Endothelial cell of umbilical vein (primary cell): ENCODE results near the gene VSTM2B. TPM values are rescaled to one million over a fixed set of nuclear protein-coding genes. Genes with fewer than 3 reads are reported as not detected.

Experiments used
- BruUV-seq: library from RNA; stranded (reverse); fragments of 400-500 nt; replicated peaks from 2 replicates; lab custom pipeline; 2021; lab: Mats Ljungman, UMichigan
- CTCF ChIA-PET: fragments of 300-600, 350-600 bp; sonication (Branson Sonifier 250); formaldehyde crosslinking; loops from one replicate; lab custom pipeline; 2021; ENCODE audit warnings: antibody characterized with exemption, inconsistent platforms; lab: Charles Lee
- POLR2A ChIA-PET: fragments of 300-600, 350-600 bp; sonication (Branson Sonifier 250); formaldehyde crosslinking; loops from one replicate; lab custom pipeline; 2021; ENCODE audit warnings: antibody characterized with exemption, inconsistent platforms; lab: Charles Lee
- DNase-seq: peaks from one replicate; pipeline ENCODE4 v3.0.0-alpha.2; 2011; ENCODE audit warnings: low read depth, low spot score
- FAIRE-seq: peaks from 2 replicates; lab custom pipeline; 2011; peaks lifted over from hg19 to GRCh38; lab: Jason Lieb, UNC
- H2AFZ ChIP-seq: 2 replicates; pipeline ENCODE4 v1.6.0; 2012; ENCODE audit warnings: low read depth, low read length, control low read depth, inconsistent platforms
- H3K27ac ChIP-seq: 2 replicates; pipeline ENCODE4 v1.5.1; 2011; ENCODE audit warnings: low read depth, mild to moderate bottlenecking, control low read depth, low read length, moderate library complexity; ENCODE audit not compliant: insufficient read depth
- H3K27me3 ChIP-seq, 2 experiments: 2 replicates each; pipeline versions ENCODE4 v1.6.0 to v1.6.1; 2011; ENCODE audit warnings: low read length in 2 of 2, mixed read lengths in 1 of 2; ENCODE audit not compliant: control insufficient read depth in 2 of 2, insufficient read depth in 2 of 2
- H3K36me3 ChIP-seq, 2 experiments: 2 replicates in 1 of 2; 3 replicates in 1 of 2; pipeline ENCODE4 v1.5.1; 2011; ENCODE audit warnings: low read length in 2 of 2, mild to moderate bottlenecking in 1 of 2, moderate library complexity in 1 of 2; ENCODE audit not compliant: control insufficient read depth in 2 of 2, insufficient read depth in 2 of 2; ENCODE audit errors: extremely low read depth in 1 of 2
- H3K4me1 ChIP-seq: 3 replicates; pipeline ENCODE4 v1.5.1; 2011; ENCODE audit warnings: mild to moderate bottlenecking, low read length; ENCODE audit not compliant: control insufficient read depth, insufficient read depth; ENCODE audit errors: extremely low read depth
- H3K4me2 ChIP-seq: 2 replicates; pipeline ENCODE4 v1.6.1; 2011; ENCODE audit warnings: low read length, control low read depth, mixed read lengths; ENCODE audit not compliant: insufficient read depth
- H3K4me3 ChIP-seq, 3 experiments: fragments of 200-600 bp in 1 of 3; sonication (generic), shearing (Covaris generic) in 1 of 3; replicated peaks in 1 of 3; 2 replicates each; pipeline ENCODE4 v1.5.1; 2011 to 2016; ENCODE audit warnings: control low read depth in 3 of 3, low read length in 3 of 3, mild to moderate bottlenecking in 2 of 3, inconsistent platforms in 1 of 3, low read depth in 1 of 3, moderate library complexity in 1 of 3; ENCODE audit not compliant: insufficient read depth in 1 of 3
- H3K79me2 ChIP-seq: 2 replicates; pipeline ENCODE4 v1.6.0; 2012; ENCODE audit warnings: low read length, inconsistent platforms; ENCODE audit not compliant: control insufficient read depth, insufficient read depth
- H3K9ac ChIP-seq: replicated peaks from 2 replicates; pipeline ENCODE3; 2011; ENCODE audit warnings: low read length, control low read depth; ENCODE audit not compliant: insufficient read depth; ENCODE audit errors: extremely low read depth
- H3K9me1 ChIP-seq: replicated peaks from 3 replicates; pipeline ENCODE4 v1.6.0; 2011; ENCODE audit warnings: mild to moderate bottlenecking, low read length; ENCODE audit not compliant: control insufficient read depth, insufficient read depth; ENCODE audit errors: extremely low read depth
- H3K9me3 ChIP-seq: replicated peaks from 2 replicates; pipeline ENCODE4 v1.5.1; 2012; ENCODE audit warnings: low read length, inconsistent platforms; ENCODE audit not compliant: control insufficient read depth, insufficient read depth
- H4K20me1 ChIP-seq: replicated peaks from 2 replicates; pipeline ENCODE3; 2011; ENCODE audit warnings: mild to moderate bottlenecking, low read length; ENCODE audit not compliant: control insufficient read depth, insufficient read depth; ENCODE audit errors: extremely low read depth
- EZH2 ChIP-seq: IDR thresholded peaks from 2 replicates; pipeline ENCODE4 v1.6.1; 2012; ENCODE audit warnings: borderline replicate concordance, low read depth, mild to moderate bottlenecking, moderate library complexity, low read length, inconsistent platforms; ENCODE audit not compliant: severe bottlenecking
- FOS ChIP-seq: IDR thresholded peaks from 2 replicates; pipeline ENCODE4 v1.6.1; 2011; ENCODE audit warnings: mild to moderate bottlenecking, low read length, moderate library complexity, borderline replicate concordance; ENCODE audit not compliant: insufficient read depth
- GATA2 ChIP-seq: IDR thresholded peaks from 2 replicates; pipeline ENCODE4 v1.7.0; 2011; ENCODE audit warnings: low read depth, mild to moderate bottlenecking, moderate library complexity, mixed read lengths, low read length; ENCODE audit not compliant: insufficient read length, insufficient read depth
- JUN ChIP-seq: IDR thresholded peaks from 2 replicates; pipeline ENCODE4 v1.6.1; 2011; ENCODE audit warnings: borderline replicate concordance, low read depth; ENCODE audit not compliant: insufficient read length, insufficient read depth
- MYC ChIP-seq: IDR thresholded peaks from one replicate; pipeline ENCODE4 v1.6.1; 2011; ENCODE audit warnings: mild to moderate bottlenecking, low read depth, low read length
- POLR2A ChIP-seq: IDR thresholded peaks from 2 replicates; pipeline ENCODE4 v1.6.1; 2012; ENCODE audit warnings: low read depth, mild to moderate bottlenecking, control low read depth, low read length
- POLR2AphosphoS5 ChIP-seq: IDR thresholded peaks from 2 replicates; pipeline ENCODE4 v1.6.1; 2012; ENCODE audit warnings: low read depth, mild to moderate bottlenecking, control low read depth, low read length, moderate library complexity; ENCODE audit not compliant: insufficient read depth
- dilution Hi-C: fragments of 300-500 bp; cut with MboI; formaldehyde crosslinking; loops from one replicate; pipeline ENCODE4 v1.15.0; 2019; ENCODE audit warnings: low sequenced_read_pairs; ENCODE audit not compliant: extremely low pct_ligation_motif_present
- intact Hi-C: fragments of 100-400 bp; cut with micrococcal nuclease; formaldehyde crosslinking; loops from one replicate; pipeline ENCODE4 v1.10.0; 2022
- polyA plus RNA-seq, 4 experiments: library from polyadenylated mRNA; depleted of rRNA in 3 of 4; stranded (reverse) in 3 of 4; unstranded in 1 of 4; fragments of >200 nt; gene quantifications; 2 replicates each; pipeline versions ENCODE4 v1.2.1 to v1.2.3, GENCODE V29; 2011 to 2012; ENCODE audit warnings: missing spikeins in 1 of 4
- total RNA-seq: library from RNA; stranded (reverse); gene quantifications from 2 replicates; pipeline ENCODE4 v1.2.3, GENCODE V29; 2021
- TF ChIP-seq, protein P1 (sequence below): IDR thresholded peaks from 2 replicates; pipeline ENCODE4 v1.6.1; 2011; ENCODE audit not compliant: insufficient read depth, insufficient read length
- TF ChIP-seq, protein P2 (sequence below), 2 donors: IDR thresholded peaks; 1 replicate in 1 of 2; 2 replicates in 1 of 2; pipeline ENCODE4 v1.5.1; 2011; ENCODE audit warnings: low read length in 2 of 2, mild to moderate bottlenecking in 2 of 2, moderate library complexity in 2 of 2, control low read depth in 1 of 2, inconsistent platforms in 1 of 2, low read depth in 1 of 2; ENCODE audit not compliant: insufficient read depth in 1 of 2; ENCODE audit errors: extremely low read depth in 1 of 2

The VSTM2B gene
- total and polyA plus RNA-seq, 2 donors (not counting 3 experiments of a cell fraction or from before 2014, with no cell fraction given), result not detected

GRCh38 chr19:29519931-29520330 is 5.9 kb upstream of the VSTM2B start:
- dilution Hi-C loops, result no loop called here
- FAIRE-seq (no peak), DNase-seq (no peak)
- Histone ChIP-seq H3K79me2 (no peaks in the 10 kb centered on the region), H3K9ac (no peak overlapping the region), H3K4me2 (no peak overlapping the region), H3K27me3 (peaks cover 6 to 7% of the 10 kb centered on the region in 2 experiments), H3K4me3 (no peak overlapping the region), H3K4me1 (no peaks in the 10 kb centered on the region), H3K27ac (no peak overlapping the region), H3K36me3 (no peaks in the 10 kb centered on the region), H2AFZ (no peak overlapping the region), H4K20me1 (no peaks in the 10 kb centered on the region), H3K9me1 (no peaks in the 10 kb centered on the region), H3K9me3 (no peaks in the 10 kb centered on the region)
- TF ChIP-seq FOS (no peak), JUN (no peak), EZH2 (no peak), GATA2 (no peak), POLR2AphosphoS5 (no peak), POLR2A (no peak), MYC (no peak)
- TF ChIP-seq, protein P1, sequence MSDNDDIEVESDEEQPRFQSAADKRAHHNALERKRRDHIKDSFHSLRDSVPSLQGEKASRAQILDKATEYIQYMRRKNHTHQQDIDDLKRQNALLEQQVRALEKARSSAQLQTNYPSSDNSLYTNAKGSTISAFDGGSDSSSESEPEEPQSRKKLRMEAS, result no peak
- TF ChIP-seq, protein P2, sequence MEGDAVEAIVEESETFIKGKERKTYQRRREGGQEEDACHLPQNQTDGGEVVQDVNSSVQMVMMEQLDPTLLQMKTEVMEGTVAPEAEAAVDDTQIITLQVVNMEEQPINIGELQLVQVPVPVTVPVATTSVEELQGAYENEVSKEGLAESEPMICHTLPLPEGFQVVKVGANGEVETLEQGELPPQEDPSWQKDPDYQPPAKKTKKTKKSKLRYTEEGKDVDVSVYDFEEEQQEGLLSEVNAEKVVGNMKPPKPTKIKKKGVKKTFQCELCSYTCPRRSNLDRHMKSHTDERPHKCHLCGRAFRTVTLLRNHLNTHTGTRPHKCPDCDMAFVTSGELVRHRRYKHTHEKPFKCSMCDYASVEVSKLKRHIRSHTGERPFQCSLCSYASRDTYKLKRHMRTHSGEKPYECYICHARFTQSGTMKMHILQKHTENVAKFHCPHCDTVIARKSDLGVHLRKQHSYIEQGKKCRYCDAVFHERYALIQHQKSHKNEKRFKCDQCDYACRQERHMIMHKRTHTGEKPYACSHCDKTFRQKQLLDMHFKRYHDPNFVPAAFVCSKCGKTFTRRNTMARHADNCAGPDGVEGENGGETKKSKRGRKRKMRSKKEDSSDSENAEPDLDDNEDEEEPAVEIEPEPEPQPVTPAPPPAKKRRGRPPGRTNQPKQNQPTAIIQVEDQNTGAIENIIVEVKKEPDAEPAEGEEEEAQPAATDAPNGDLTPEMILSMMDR (IDR thresholded peaks at IDR 0.05; ENCODE audit: extremely low read depth in 1 of 2, insufficient read depth in 1 of 2, low read depth in 1 of 2, low read length in 2 of 2), result no peak
- BruUV-seq, result no TSS peak
- intact Hi-C loops, result no loop called here
- ChIA-PET POLR2A (no interaction called here), CTCF (no interaction called here)
